ENCODE measurements around the gene NPY4R. TPM values are rescaled to one million over a fixed set of nuclear protein-coding genes. Genes with fewer than 3 reads are reported as not detected.
"Not testable (repeated sequence)": the region's sequence is repeated elsewhere in the genome, so short reads cannot be mapped to it uniquely, and the experiment has no call there.

Gene NPY4R
- total RNA-seq, 4 donors from 2014 or later, result 1.9 to 3.5 TPM; not detected in 2

GRCh38 chr10:46491364-46492114 lies 25.8 kb upstream of the NPY4R start:
- intact Hi-C loops (cut with DNase I; ENCODE audit: low total_unique reads); H3K4me3 ChIP-seq (ENCODE audit: low read depth, poor library complexity, severe bottlenecking); DNase-seq (ENCODE audit: low spot score in 2 of 2): not testable (repeated sequence)
- WGBS, 2 donors, result 60% methylated on average over 1 of the region's 1 CpG; no CpG with 5 or more reads in 1 of the 2 donors

GRCh38 chr10:46490285-46490684 lies 24.5 kb upstream of the NPY4R start:
- H3K4me3 ChIP-seq (ENCODE audit: low read depth, poor library complexity, severe bottlenecking); intact Hi-C loops (cut with DNase I; ENCODE audit: low total_unique reads): not testable (repeated sequence)
- DNase-seq (ENCODE audit: low spot score in 2 of 2), result peak in 1 of 2 donors; percentile 59
- 84 to 90% methylated on average over 2 to 7 of the region's 11 CpGs for WGBS, 2 donors

GRCh38 chr10:46486459-46486858 lies 20.7 kb upstream of the NPY4R start:
- intact Hi-C loops (cut with DNase I; ENCODE audit: low total_unique reads); DNase-seq (ENCODE audit: low spot score in 2 of 2); H3K4me3 ChIP-seq (ENCODE audit: low read depth, poor library complexity, severe bottlenecking): not testable (repeated sequence)
- no CpG with 5 or more reads among the region's 2 CpGs for WGBS, 2 donors

DNA sequence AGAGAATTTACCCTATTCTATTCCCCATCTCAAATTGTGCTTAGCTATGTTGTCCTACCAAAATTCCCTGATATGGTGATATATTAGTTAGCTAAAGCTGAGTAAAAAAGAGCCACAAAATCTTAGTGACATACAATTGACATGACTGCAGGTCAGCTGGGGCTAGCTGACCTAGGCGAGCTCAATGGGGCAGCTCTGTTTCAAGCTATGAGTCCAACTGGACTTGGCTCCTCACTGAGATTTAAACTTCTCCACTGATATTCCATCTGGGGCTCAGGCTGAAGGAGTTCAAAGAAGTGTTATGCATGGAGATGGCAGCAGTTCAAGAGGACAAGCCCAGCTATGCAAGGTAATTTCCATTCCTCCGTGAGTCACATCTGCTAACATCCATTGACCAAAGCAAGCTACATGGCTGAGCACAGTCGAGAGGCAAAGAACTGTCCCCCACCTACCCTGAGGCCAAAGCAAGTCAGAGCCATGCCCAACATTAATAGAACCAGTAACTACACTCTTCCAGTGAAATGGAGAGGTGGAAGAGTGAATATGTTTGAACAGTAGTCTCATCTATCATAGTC lies 9.1 kb upstream of the NPY4R start:
- intact Hi-C loops (cut with DNase I; ENCODE audit: low total_unique reads); DNase-seq (ENCODE audit: low spot score in 2 of 2); H3K4me3 ChIP-seq (ENCODE audit: low read depth, poor library complexity, severe bottlenecking): not testable (repeated sequence)
- 57 to 78% methylated on average over 1 of the region's 3 CpGs for WGBS, 2 donors

GRCh38 chr10:46473758-46474157 lies 8.0 kb upstream of the NPY4R start:
- 46 to 54% methylated on average over 3 of the region's 3 CpGs for WGBS, 2 donors

GRCh38 chr10:46470134-46470533 lies 4.4 kb upstream of the NPY4R start:
- WGBS, 2 donors, result no CpG with 5 or more reads among the region's 1 CpG
- intact Hi-C loops (cut with DNase I; ENCODE audit: low total_unique reads); DNase-seq (ENCODE audit: low spot score in 2 of 2); H3K4me3 ChIP-seq (ENCODE audit: low read depth, poor library complexity, severe bottlenecking): not testable (repeated sequence)

More at GRCh38 chr10:46473758-46474157, 8.0 kb upstream of the NPY4R start:
- intact Hi-C loops (cut with DNase I; ENCODE audit: low total_unique reads); H3K4me3 ChIP-seq (ENCODE audit: low read depth, poor library complexity, severe bottlenecking); DNase-seq (ENCODE audit: low spot score in 2 of 2): not testable (repeated sequence)

- H3K4me3 ChIP-seq (ENCODE audit: low read depth, poor library complexity, severe bottlenecking); intact Hi-C loops (cut with DNase I; ENCODE audit: low total_unique reads); DNase-seq (ENCODE audit: low spot score in 2 of 2): not testable (repeated sequence)
- no CpG with 5 or more reads among the region's 4 CpGs for WGBS, 2 donors
These were observed 2.5 kb upstream of the NPY4R start for GRCh38 chr10:46468119-46468809.

DNA sequence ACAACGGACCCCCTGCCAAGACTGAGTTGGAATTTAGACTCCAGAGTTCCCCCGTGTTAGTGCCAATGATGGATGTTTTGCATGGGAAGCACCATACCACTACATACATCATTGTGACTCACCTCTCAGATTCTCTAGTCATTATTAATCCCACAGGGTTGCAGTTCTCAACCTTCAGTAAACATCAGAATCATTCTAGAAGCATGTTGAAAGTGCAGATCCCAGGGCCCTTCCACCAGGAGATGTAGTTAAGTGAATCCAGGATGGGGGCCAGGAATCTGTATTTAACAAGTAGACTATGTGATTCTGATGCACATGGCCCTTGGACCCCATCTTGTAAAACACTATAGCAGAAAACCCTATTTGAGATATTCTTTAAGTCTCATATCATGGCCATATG lies 2.1 kb downstream of the NPY4R start:
- WGBS, 2 donors, result no CpG with 5 or more reads among the region's 2 CpGs
- H3K4me3 ChIP-seq (ENCODE audit: low read depth, poor library complexity, severe bottlenecking); intact Hi-C loops (cut with DNase I; ENCODE audit: low total_unique reads): not testable (repeated sequence)

GRCh38 chr10:46462276-46462675 lies 3.5 kb downstream of the NPY4R start:
- DNase-seq (ENCODE audit: low spot score in 2 of 2), result peak in 1 of 2 donors; percentile 82
- intact Hi-C loops (cut with DNase I; ENCODE audit: low total_unique reads); H3K4me3 ChIP-seq (ENCODE audit: low read depth, poor library complexity, severe bottlenecking): not testable (repeated sequence)
- 91% methylated on average over 6 of the region's 10 CpGs; no CpG with 5 or more reads in 1 of the 2 donors for WGBS, 2 donors

More for the DNA sequence above, 2.1 kb downstream of the NPY4R start:
- DNase-seq (ENCODE audit: low spot score in 2 of 2), result not testable (repeated sequence)

GRCh38 chr10:46459579-46459978 lies 6.2 kb downstream of the NPY4R start:
- DNase-seq (ENCODE audit: low spot score in 2 of 2); intact Hi-C loops (cut with DNase I; ENCODE audit: low total_unique reads); H3K4me3 ChIP-seq (ENCODE audit: low read depth, poor library complexity, severe bottlenecking): not testable (repeated sequence)
- 93 to 94% methylated on average over 3 of the region's 7 CpGs for WGBS, 2 donors

DNA sequence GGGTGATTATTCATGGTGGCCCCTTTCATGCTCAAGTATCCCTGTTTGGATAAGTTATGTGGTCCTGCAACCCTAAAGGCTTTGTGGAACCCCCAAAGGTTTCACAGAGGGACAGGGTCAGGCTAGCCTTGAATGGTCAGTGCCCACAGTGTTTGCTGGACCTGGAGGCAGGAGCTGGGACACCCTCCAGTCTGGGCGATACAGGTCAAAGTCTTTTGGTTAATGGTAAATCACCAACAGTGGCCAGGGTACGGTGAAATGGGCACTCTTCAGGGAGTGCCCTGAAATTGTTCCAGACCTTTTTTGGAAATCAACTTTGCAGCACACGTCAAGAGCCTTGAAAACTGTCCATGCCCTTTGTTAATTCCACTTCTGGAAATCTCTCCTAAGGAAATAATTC lies 8.7 kb downstream of the NPY4R start:
- no CpG with 5 or more reads among the region's 3 CpGs for whole genome bisulfite sequencing, 2 donors
- intact Hi-C loops (cut with DNase I; ENCODE audit: low total_unique reads), result not testable (repeated sequence)

DNA sequence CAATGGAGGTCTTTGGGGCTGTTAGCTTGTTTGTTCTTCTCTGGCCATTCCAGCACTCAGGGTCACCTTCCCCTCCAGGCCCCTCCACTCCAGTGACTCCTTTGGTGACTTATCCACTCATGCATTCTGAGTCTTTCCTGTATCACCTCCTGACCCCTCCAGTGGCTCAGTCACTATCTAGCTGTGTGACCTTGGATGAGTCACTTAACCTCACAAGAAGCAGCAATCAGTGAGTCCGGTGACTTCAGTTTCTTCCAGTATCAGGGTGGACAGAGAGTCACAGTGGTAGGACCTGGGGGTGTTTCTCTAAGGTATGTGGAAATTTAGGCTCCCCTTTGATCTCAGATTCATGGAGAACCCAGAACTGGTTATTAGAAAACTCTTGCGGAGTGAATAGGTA lies 9.8 kb downstream of the NPY4R start:
- intact Hi-C loops (cut with DNase I; ENCODE audit: low total_unique reads); H3K4me3 ChIP-seq (ENCODE audit: low read depth, poor library complexity, severe bottlenecking); DNase-seq (ENCODE audit: low spot score in 2 of 2): not testable (repeated sequence)
- no CpG with 5 or more reads among the region's 2 CpGs for WGBS, 2 donors

More for the DNA sequence above, 8.7 kb downstream of the NPY4R start:
- not testable (repeated sequence) for H3K4me3 ChIP-seq (ENCODE audit: low read depth, poor library complexity, severe bottlenecking); DNase-seq (ENCODE audit: low spot score in 2 of 2)

GRCh38 chr10:46451365-46451764 lies 14.4 kb downstream of the NPY4R start:
- peak in 1 of 2 donors; percentile 68 for DNase-seq (ENCODE audit: low spot score in 2 of 2)
- WGBS, 2 donors, result no CpG with 5 or more reads among the region's 1 CpG
- intact Hi-C loops (cut with DNase I; ENCODE audit: low total_unique reads); H3K4me3 ChIP-seq (ENCODE audit: low read depth, poor library complexity, severe bottlenecking): not testable (repeated sequence)

GRCh38 chr10:46450829-46451228 lies 14.9 kb downstream of the NPY4R start:
- intact Hi-C loops (cut with DNase I; ENCODE audit: low total_unique reads); H3K4me3 ChIP-seq (ENCODE audit: low read depth, poor library complexity, severe bottlenecking): not testable (repeated sequence)
- 94 to 96% methylated on average over 7 to 8 of the region's 8 CpGs for WGBS, 2 donors
- DNase-seq (ENCODE audit: low spot score in 2 of 2), result peak in 1 of 2 donors; percentile 20

- intact Hi-C loops (cut with DNase I; ENCODE audit: low total_unique reads); H3K4me3 ChIP-seq (ENCODE audit: low read depth, poor library complexity, severe bottlenecking): not testable (repeated sequence)
- WGBS, 2 donors, result 83 to 90% methylated on average over 3 of the region's 5 CpGs
- peak in 1 of 2 donors; percentile 28 for DNase-seq (ENCODE audit: low spot score in 2 of 2)
These were observed 18.3 kb downstream of the NPY4R start for GRCh38 chr10:46447439-46447838.

Data from lower leg skin (tissue), 4 donors.